CD4-positive, alpha-beta T cell treated with Interleukin-17A for 1 hour (primary cell): ENCODE data around the gene ERICH4.
"Not testable (repeated sequence)": the region's sequence is repeated elsewhere in the genome, so short reads cannot be mapped to it uniquely, and the experiment has no call there.

ENCODE experiments used
- DNase-seq: peaks from one replicate; pipeline ENCODE4 v3.0.0-alpha.2; 2020

Gene ERICH4

DNA sequence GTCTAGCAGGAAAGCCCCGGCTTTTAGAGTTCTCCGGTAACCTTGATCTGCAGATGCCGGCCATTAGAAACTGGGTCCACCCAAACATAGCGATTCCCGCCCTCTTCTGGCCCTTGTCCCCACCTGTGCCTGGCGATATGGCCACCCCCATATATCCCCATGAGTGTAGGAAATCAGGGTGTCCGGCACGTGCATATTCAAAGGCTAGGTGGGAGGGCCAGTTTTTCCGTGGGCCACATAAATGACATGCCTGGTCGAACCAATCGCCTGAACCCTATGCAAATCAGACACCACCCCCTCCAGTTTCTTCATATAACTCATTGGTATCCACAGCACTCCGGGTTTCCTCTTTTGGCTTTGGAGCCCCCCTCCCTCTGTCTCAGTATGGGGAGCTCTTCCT lies 37.4 kb downstream of the ERICH4 start:
- DNase-seq: no peak

DNA sequence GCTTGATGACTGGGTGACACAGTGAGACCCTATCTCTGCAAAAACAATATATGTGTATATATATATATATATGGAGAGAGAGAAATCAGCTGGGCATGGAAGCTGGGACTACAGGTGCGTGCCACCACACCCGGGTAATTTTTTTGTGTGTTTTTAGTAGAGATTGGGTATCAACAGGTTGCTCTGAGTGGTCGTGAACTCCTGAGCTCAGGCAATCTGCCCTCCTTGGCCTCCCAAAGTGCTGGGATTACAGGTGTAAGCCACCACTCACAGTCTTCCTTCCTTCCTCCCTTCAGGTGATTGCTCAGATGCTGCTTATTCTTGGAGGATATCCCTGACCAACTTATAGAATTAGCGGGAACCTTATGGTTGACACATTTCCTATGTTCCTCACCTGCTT lies 41.9 kb downstream of the ERICH4 start:
- DNase-seq: no peak

DNA sequence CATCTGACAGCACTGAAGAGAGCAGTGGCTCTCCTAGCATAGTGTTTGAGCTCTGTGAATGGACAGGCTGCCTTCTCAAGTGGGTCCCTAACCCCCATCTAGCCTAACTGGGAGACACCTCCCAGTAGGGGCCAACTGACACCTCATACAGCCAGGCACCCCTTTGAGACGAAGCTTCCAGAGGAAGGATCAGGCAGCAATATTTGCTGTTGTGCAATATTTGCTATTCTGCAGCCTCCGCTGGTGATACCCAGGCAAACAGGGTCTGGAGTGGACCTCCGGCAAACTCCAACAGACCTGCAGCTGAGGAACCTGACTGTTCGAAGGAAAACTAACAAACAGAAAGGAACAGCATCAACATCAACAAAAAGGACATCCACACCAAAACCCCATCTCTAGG lies 44.0 kb downstream of the ERICH4 start:
- DNase-seq: not testable (repeated sequence)

- DNase-seq: no peak
Observed at GRCh38 chr19:41492843-41493242, 49.9 kb downstream of the ERICH4 start.
